Occipital lobe (tissue), 1 donor: Measurements from ENCODE around the gene PAGE1. TPM values are rescaled to one million over a fixed set of nuclear protein-coding genes. Genes with fewer than 3 reads are reported as not detected.

ENCODE experiments used
- total RNA-seq: library from RNA; depleted of rRNA; stranded (reverse); fragments of >200 nt; gene quantifications from one replicate; pipeline ENCODE4 v1.2.3, GENCODE V29; 2014

PAGE1 gene
- total RNA-seq, 1 donor from 2014 or later = not detected

Other genes with a start within 250 kb of the PAGE1 start
- gene GAGE12C, start 163.8 kb downstream of the PAGE1 start, total RNA-seq = not detected
- gene GAGE12D, start 154.3 kb downstream of the PAGE1 start, total RNA-seq = not detected
- gene GAGE12E, start 144.7 kb downstream of the PAGE1 start, total RNA-seq = not detected
- not detected for gene GAGE12F, start 135.1 kb downstream of the PAGE1 start, total RNA-seq
- not detected for gene GAGE12G, start 125.6 kb downstream of the PAGE1 start, total RNA-seq
- gene GAGE12H, start 116.0 kb downstream of the PAGE1 start, total RNA-seq = not detected
- gene GAGE2A, start 106.5 kb downstream of the PAGE1 start, total RNA-seq = not detected
- gene GAGE1, start 97.0 kb downstream of the PAGE1 start, total RNA-seq = not detected
- not detected for gene PAGE4, start 133.3 kb upstream of the PAGE1 start, total RNA-seq
- gene USP27X, start 183.5 kb upstream of the PAGE1 start, total RNA-seq = 15.4 TPM
- gene CLCN5, start 226.6 kb upstream of the PAGE1 start, total RNA-seq = 3.1 TPM